Measurements from ENCODE around the gene AREG.

AREG gene

GRCh38 chr4:74415602-74416300 lies 29.2 kb upstream of the AREG start:
- Histone ChIP-seq H4K8ac (ENCODE audit: low read depth, low read length) (no peak overlapping the region), H2BK5ac (ENCODE audit: low read depth, low read length, poor library complexity) (no peak overlapping the region), H3K4me2 (ENCODE audit: low read length) (no peak overlapping the region), H3K23ac (ENCODE audit: low read length) (no peak overlapping the region), H3K18ac (ENCODE audit: low read length) (no peak overlapping the region), H2AK5ac (ENCODE audit: low read length) (no peak overlapping the region), H3K27me3 (ENCODE audit: insufficient read depth, low read length) (no peaks in the 10 kb centered on the region), H3K14ac (ENCODE audit: low read length) (no peak overlapping the region), H2BK120ac (ENCODE audit: insufficient read depth, low read length, poor library complexity) (no peak overlapping the region), H3K36me3 (ENCODE audit: control insufficient read depth in 1 of 2, insufficient read depth in 2 of 2, low read length in 2 of 2) (no peaks in the 10 kb centered on the region), H3K9ac (ENCODE audit: low read length) (no peak overlapping the region), H4K91ac (ENCODE audit: low read depth, low read length) (no peak overlapping the region), H3K4ac (ENCODE audit: low read depth, low read length) (no peak overlapping the region), H3K4me1 (ENCODE audit: control insufficient read depth in 1 of 2, insufficient read depth in 2 of 2, low read length in 2 of 2) (no peaks in the 10 kb centered on the region), H3K9me3 (ENCODE audit: insufficient read depth, low read depth, low read length) (no peaks in the 10 kb centered on the region), H2AFZ (ENCODE audit: insufficient read depth, low read length, poor library complexity) (no peak overlapping the region), H3K79me1 (ENCODE audit: low read length) (no peaks in the 10 kb centered on the region), H2BK12ac (ENCODE audit: low read length) (no peak overlapping the region), H3K4me3 (ENCODE audit: low read depth, low read length) (no peak overlapping the region), H4K12ac (ENCODE audit: low read depth, low read length) (no peak overlapping the region), H3K27ac (ENCODE audit: low read depth, low read length) (no peak overlapping the region), H3K79me2 (ENCODE audit: control insufficient read depth, insufficient read depth, low read length, poor library complexity) (no peaks in the 10 kb centered on the region)
- WGBS (ENCODE audit: extremely low coverage, insufficient coverage, insufficient read length) = no CpG with 5 or more reads among the region's 3 CpGs
- no peak for DNase-seq

- no peak overlapping the region for H3K4me3 ChIP-seq (ENCODE audit: low read depth, low read length)
- H2BK5ac ChIP-seq (ENCODE audit: low read depth, low read length, poor library complexity) = no peak overlapping the region
- H2AFZ ChIP-seq (ENCODE audit: insufficient read depth, low read length, poor library complexity) = no peak overlapping the region
- no peaks in the 10 kb centered on the region for H3K4me1 ChIP-seq (ENCODE audit: control insufficient read depth in 1 of 2, insufficient read depth in 2 of 2, low read length in 2 of 2)
- H3K79me1 ChIP-seq (ENCODE audit: low read length) = no peaks in the 10 kb centered on the region
- H3K18ac ChIP-seq (ENCODE audit: low read length) = no peak overlapping the region
- H3K27me3 ChIP-seq (ENCODE audit: insufficient read depth, low read length) = no peaks in the 10 kb centered on the region
- no peak overlapping the region for H3K9ac ChIP-seq (ENCODE audit: low read length)
- H3K9me3 ChIP-seq (ENCODE audit: insufficient read depth, low read depth, low read length) = no peaks in the 10 kb centered on the region
- no peaks in the 10 kb centered on the region for H3K36me3 ChIP-seq (ENCODE audit: control insufficient read depth in 1 of 2, insufficient read depth in 2 of 2, low read length in 2 of 2)
- no peak overlapping the region for H3K4me2 ChIP-seq (ENCODE audit: low read length)
- no peak overlapping the region for H4K8ac ChIP-seq (ENCODE audit: low read depth, low read length)
- DNase-seq = no peak
- no peak overlapping the region for H3K14ac ChIP-seq (ENCODE audit: low read length)
- no peak overlapping the region for H3K27ac ChIP-seq (ENCODE audit: low read depth, low read length)
- H2BK12ac ChIP-seq (ENCODE audit: low read length) = no peak overlapping the region
- H3K79me2 ChIP-seq (ENCODE audit: control insufficient read depth, insufficient read depth, low read length, poor library complexity) = no peaks in the 10 kb centered on the region
- no peak overlapping the region for H4K12ac ChIP-seq (ENCODE audit: low read depth, low read length)
- no peak overlapping the region for H4K91ac ChIP-seq (ENCODE audit: low read depth, low read length)
- H3K23ac ChIP-seq (ENCODE audit: low read length) = no peak overlapping the region
- H2AK5ac ChIP-seq (ENCODE audit: low read length) = no peak overlapping the region
- H2BK120ac ChIP-seq (ENCODE audit: insufficient read depth, low read length, poor library complexity) = no peak overlapping the region
- WGBS (ENCODE audit: extremely low coverage, insufficient coverage, insufficient read length) = no CpG with 5 or more reads among the region's 6 CpGs
- no peak overlapping the region for H3K4ac ChIP-seq (ENCODE audit: low read depth, low read length)
These were observed 26.8 kb upstream of the AREG start for GRCh38 chr4:74418063-74418670.

DNA sequence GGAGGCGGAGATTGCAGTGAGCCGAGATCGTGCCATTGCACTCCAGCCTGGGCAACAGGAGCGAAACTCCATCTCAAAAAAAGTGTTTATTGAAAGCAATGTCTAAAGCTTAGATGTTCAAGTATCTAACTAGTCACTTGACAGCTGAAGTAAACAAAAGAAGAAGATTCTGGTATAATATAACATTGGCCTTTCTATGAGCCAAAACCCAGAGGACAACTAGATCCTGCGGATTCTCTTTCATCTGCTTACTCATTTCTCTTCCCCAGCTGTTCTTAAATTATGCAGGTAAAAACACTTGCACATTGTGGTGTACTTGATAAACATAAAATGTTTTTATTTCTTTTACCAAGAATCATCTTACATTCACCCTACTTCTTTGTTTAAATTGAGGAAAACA lies 24.1 kb upstream of the AREG start:
- no peak overlapping the region for H3K4ac ChIP-seq (ENCODE audit: low read depth, low read length)

DNA sequence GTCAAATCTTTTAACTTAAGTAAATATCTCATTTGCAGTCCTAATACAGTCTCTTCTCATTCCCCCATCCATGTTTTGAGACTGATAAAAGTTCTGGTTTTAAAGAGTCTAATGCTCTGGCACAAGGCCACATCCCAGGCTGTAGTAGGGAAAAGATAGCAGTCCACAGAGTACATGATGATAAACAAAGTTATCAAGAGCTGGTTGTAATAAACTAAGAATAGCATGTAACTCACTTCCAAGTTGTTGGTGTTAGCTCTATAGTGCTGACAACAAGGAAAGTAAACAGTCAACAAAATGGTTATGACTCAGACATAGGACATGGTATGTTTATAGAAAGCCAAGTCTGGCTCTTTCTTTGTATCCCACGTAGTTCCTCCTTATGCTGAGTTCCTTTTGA lies 21.8 kb upstream of the AREG start:
- no peak overlapping the region for H2AFZ ChIP-seq (ENCODE audit: insufficient read depth, low read length, poor library complexity)
- no peak overlapping the region for H3K4me3 ChIP-seq (ENCODE audit: low read depth, low read length)
- H3K79me2 ChIP-seq (ENCODE audit: control insufficient read depth, insufficient read depth, low read length, poor library complexity) = no peaks in the 10 kb centered on the region
- no peak overlapping the region for H2AK5ac ChIP-seq (ENCODE audit: low read length)
- H3K9ac ChIP-seq (ENCODE audit: low read length) = no peak overlapping the region
- no peak overlapping the region for H3K4ac ChIP-seq (ENCODE audit: low read depth, low read length)
- no peak for DNase-seq
- no peak overlapping the region for H4K12ac ChIP-seq (ENCODE audit: low read depth, low read length)
- no peak overlapping the region for H2BK12ac ChIP-seq (ENCODE audit: low read length)
- H4K8ac ChIP-seq (ENCODE audit: low read depth, low read length) = no peak overlapping the region
- no peaks in the 10 kb centered on the region for H3K27me3 ChIP-seq (ENCODE audit: insufficient read depth, low read length)
- no CpG with 5 or more reads among the region's 1 CpG for WGBS (ENCODE audit: extremely low coverage, insufficient coverage, insufficient read length)
- no peak overlapping the region for H3K4me2 ChIP-seq (ENCODE audit: low read length)
- H3K79me1 ChIP-seq (ENCODE audit: low read length) = no peaks in the 10 kb centered on the region
- no peaks in the 10 kb centered on the region for H3K9me3 ChIP-seq (ENCODE audit: insufficient read depth, low read depth, low read length)
- no peak overlapping the region for H2BK5ac ChIP-seq (ENCODE audit: low read depth, low read length, poor library complexity)
- H4K91ac ChIP-seq (ENCODE audit: low read depth, low read length) = no peak overlapping the region
- H3K14ac ChIP-seq (ENCODE audit: low read length) = no peak overlapping the region
- no peak overlapping the region for H3K27ac ChIP-seq (ENCODE audit: low read depth, low read length)
- no peak overlapping the region for H2BK120ac ChIP-seq (ENCODE audit: insufficient read depth, low read length, poor library complexity)
- no peak overlapping the region for H3K18ac ChIP-seq (ENCODE audit: low read length)
- H3K4me1 ChIP-seq (ENCODE audit: control insufficient read depth in 1 of 2, insufficient read depth in 2 of 2, low read length in 2 of 2) = no peaks in the 10 kb centered on the region
- H3K23ac ChIP-seq (ENCODE audit: low read length) = no peak overlapping the region
- H3K36me3 ChIP-seq (ENCODE audit: control insufficient read depth in 1 of 2, insufficient read depth in 2 of 2, low read length in 2 of 2) = no peaks in the 10 kb centered on the region

More for the DNA sequence above, 24.1 kb upstream of the AREG start:
- H4K8ac ChIP-seq (ENCODE audit: low read depth, low read length) = no peak overlapping the region
- no peak overlapping the region for H2AFZ ChIP-seq (ENCODE audit: insufficient read depth, low read length, poor library complexity)
- no CpG with 5 or more reads among the region's 5 CpGs for WGBS (ENCODE audit: extremely low coverage, insufficient coverage, insufficient read length)
- H2AK5ac ChIP-seq (ENCODE audit: low read length) = no peak overlapping the region
- no peak overlapping the region for H4K12ac ChIP-seq (ENCODE audit: low read depth, low read length)
- H3K79me2 ChIP-seq (ENCODE audit: control insufficient read depth, insufficient read depth, low read length, poor library complexity) = no peaks in the 10 kb centered on the region
- H3K4me3 ChIP-seq (ENCODE audit: low read depth, low read length) = no peak overlapping the region
- no peaks in the 10 kb centered on the region for H3K4me1 ChIP-seq (ENCODE audit: control insufficient read depth in 1 of 2, insufficient read depth in 2 of 2, low read length in 2 of 2)
- no peak overlapping the region for H2BK5ac ChIP-seq (ENCODE audit: low read depth, low read length, poor library complexity)
- no peak overlapping the region for H3K23ac ChIP-seq (ENCODE audit: low read length)
- H2BK120ac ChIP-seq (ENCODE audit: insufficient read depth, low read length, poor library complexity) = no peak overlapping the region
- H3K9ac ChIP-seq (ENCODE audit: low read length) = no peak overlapping the region
- H2BK12ac ChIP-seq (ENCODE audit: low read length) = no peak overlapping the region
- no peak overlapping the region for H3K27ac ChIP-seq (ENCODE audit: low read depth, low read length)
- H3K36me3 ChIP-seq (ENCODE audit: control insufficient read depth in 1 of 2, insufficient read depth in 2 of 2, low read length in 2 of 2) = no peaks in the 10 kb centered on the region
- no peaks in the 10 kb centered on the region for H3K9me3 ChIP-seq (ENCODE audit: insufficient read depth, low read depth, low read length)
- H3K27me3 ChIP-seq (ENCODE audit: insufficient read depth, low read length) = no peaks in the 10 kb centered on the region
- H3K79me1 ChIP-seq (ENCODE audit: low read length) = no peaks in the 10 kb centered on the region
- no peak overlapping the region for H3K14ac ChIP-seq (ENCODE audit: low read length)
- no peak overlapping the region for H3K18ac ChIP-seq (ENCODE audit: low read length)
- DNase-seq = no peak
- H4K91ac ChIP-seq (ENCODE audit: low read depth, low read length) = no peak overlapping the region
- no peak overlapping the region for H3K4me2 ChIP-seq (ENCODE audit: low read length)

Measured in trophoblast cell (in vitro differentiated cells and primary cell).